H7 (cell line): ENCODE results near the gene THAP5. TPM values are rescaled to one million over a fixed set of nuclear protein-coding genes. Genes with fewer than 3 reads are reported as not detected.

Experiments
- DNase-seq: peaks from one replicate; pipeline ENCODE4 v3.0.0; 2012
- H3K27me3 ChIP-seq: 2 replicates; pipeline ENCODE4 v1.6.0; 2011; ENCODE audit warnings: mild to moderate bottlenecking, low read length; ENCODE audit not compliant: control insufficient read depth, insufficient read depth
- H3K36me3 ChIP-seq: replicated peaks from 2 replicates; pipeline ENCODE4 v1.5.1; 2011; ENCODE audit warnings: low read length; ENCODE audit not compliant: control insufficient read depth, insufficient read depth
- H3K4me3 ChIP-seq: 2 replicates; pipeline ENCODE4 v1.5.1; 2011; ENCODE audit warnings: low read depth, mild to moderate bottlenecking, control low read depth, low read length, moderate library complexity; ENCODE audit not compliant: insufficient read depth
- total RNA-seq: library from RNA; depleted of rRNA; stranded (reverse); fragments of >200 nt; shearing (Covaris generic); gene quantifications from 2 replicates; pipeline ENCODE4 v1.2.3, GENCODE V29; 2014; rRNA removed

The THAP5 gene
- total RNA-seq, 1 experiment from 2014 or later: 11.9 TPM

DNA sequence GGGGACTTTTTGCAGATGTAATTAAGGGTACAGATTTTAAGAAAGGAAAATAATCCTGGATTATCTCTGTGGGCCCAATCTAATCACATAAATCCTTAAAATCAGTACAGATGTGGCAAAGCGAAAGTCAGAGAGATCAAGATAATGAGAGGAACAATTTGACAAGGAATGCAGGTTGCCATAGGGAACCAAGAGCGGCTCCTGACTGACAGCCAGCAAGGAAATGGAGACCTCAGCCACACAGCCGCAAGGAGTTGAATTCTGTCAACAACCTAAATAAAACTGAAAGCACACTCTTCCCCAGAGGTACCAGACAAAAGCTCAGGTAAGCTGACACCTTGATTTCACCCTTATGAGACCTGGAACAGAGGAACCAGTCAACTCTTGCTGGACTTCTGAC, 40.2 kb downstream of the THAP5 start:
- Histone ChIP-seq H3K27me3 (no peaks in the 10 kb centered on the region), H3K4me3 (no peak overlapping the region), H3K36me3 (no peaks in the 10 kb centered on the region)
- DNase-seq: no peak

DNA sequence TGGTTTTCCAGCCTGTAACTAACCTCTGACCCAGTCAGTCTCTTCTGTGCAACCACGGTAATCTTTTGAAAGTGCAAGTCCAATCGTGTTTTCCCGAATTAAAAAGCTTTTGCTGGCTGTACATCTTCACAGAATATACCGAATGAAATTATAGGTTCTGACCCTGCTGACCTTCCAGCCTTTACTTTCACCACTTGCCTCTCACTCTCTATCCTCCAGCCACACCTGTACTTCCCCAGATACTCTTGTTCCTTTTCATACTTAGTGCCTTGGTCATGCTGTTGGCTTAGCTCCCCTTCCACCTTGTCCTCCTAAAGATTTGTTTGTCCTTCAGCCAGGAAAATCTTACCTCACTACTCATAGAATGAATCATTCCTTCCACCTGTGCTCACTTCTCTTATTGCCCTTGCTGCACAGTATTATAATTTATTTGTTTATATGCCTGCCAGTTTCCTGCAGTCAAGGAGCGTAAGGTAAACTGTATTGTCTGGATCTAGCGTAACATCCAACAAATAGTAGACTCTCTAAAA, 41.3 kb downstream of the THAP5 start:
- Histone ChIP-seq H3K4me3 (no peak overlapping the region), H3K36me3 (no peaks in the 10 kb centered on the region), H3K27me3 (no peaks in the 10 kb centered on the region)
- no peak for DNase-seq

DNA sequence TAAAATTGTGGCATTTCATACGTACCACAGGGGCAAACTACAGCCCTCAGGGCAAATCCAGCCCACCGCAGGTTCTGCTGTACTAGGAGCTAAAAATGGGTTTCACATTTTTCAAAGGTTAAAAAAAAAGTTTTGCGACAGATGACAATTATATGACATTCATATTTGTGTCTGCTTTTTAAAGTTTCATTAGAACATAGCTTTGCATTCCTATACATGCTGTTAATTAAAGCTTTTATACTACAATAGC, 42.8 kb downstream of the THAP5 start:
- Histone ChIP-seq H3K27me3 (no peaks in the 10 kb centered on the region), H3K4me3 (peak overlapping the region; percentile 87), H3K36me3 (no peaks in the 10 kb centered on the region)
- no peak for DNase-seq

DNA sequence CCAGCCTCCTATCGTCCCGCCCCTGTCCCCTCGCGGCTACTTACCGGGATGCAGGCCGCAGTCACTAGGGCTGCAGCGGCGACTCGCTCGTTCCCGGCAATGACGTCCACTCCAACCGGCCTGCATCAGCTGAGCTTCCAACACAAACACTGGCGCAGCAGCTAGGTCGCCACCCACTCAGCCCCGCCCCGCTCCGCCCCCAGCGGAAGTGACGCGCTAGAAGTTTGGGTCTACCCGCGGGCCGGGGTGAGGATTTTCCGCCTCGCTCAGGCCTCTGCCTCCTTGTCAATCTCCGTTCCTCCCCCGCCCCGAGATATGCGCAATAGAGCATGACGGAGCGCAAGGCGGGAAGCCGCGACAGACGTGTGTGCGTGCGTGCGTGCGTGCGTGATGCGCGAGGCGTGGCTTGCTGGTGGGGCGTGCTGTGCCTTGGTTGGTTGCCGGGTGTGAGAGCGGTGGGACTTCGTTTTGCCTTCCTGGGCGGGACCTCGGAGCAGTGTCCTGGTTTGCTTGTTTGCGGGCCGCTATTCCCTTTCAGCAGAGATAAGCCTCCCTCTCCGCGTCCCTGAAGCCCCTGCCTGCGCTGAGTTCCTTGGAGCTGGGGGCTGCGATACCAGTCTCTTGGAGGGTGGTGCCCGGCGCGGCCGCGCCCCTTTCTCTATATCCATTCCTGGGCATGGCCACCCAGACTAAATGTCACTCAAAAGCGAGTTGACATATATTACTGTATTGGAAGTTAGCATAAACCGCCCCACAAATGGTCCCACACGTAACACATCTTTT, 43.3 kb downstream of the THAP5 start, which contains the start of gene PNPLA8:
TSS of gene PNPLA8 (minus strand) at position 151 of the 783 bp plus-strand sequence. CDS start 10,644 bp downstream, outside the sequence.
- no peaks in the 10 kb centered on the region for H3K36me3 ChIP-seq
- peak; percentile 94 for DNase-seq
- H3K27me3 ChIP-seq: no peaks in the 10 kb centered on the region
- H3K4me3 ChIP-seq: peak within 1 kb of the TSS; percentile 87

DNA sequence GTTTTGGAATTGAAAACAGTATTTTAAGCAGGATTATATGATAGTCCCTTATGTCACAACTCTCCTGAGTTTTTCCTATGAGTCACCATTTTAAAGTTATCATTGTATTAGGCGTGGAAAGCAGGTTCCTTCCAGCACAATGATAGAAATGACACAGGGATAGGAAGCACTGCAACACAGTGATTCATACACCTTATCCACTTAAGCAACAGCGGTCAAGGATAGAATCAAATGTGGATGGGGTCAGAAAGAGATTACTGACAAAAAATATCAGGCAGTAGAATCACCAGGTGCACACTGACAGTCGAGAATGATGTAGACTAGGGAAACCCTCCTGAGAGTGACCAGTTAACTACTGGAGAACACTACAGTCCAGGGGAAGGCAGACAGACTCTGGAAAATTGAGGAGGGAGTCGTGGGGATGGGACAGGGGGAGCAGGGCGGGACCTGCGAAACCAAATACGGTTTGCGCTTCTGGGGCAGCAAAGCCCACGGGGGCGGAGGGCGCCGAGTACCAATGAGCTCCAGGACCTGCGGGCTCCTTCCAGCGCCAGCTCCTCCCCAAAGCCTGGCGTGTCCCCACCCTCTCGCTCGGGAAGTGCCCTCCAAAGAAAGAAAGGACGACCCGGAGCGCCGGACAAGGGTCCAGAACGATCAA, 44.0 kb downstream of the THAP5 start:
- H3K27me3 ChIP-seq: no peaks in the 10 kb centered on the region
- H3K36me3 ChIP-seq: no peaks in the 10 kb centered on the region
- H3K4me3 ChIP-seq: peak overlapping the region; percentile 87
- peak; percentile 86 for DNase-seq

DNA sequence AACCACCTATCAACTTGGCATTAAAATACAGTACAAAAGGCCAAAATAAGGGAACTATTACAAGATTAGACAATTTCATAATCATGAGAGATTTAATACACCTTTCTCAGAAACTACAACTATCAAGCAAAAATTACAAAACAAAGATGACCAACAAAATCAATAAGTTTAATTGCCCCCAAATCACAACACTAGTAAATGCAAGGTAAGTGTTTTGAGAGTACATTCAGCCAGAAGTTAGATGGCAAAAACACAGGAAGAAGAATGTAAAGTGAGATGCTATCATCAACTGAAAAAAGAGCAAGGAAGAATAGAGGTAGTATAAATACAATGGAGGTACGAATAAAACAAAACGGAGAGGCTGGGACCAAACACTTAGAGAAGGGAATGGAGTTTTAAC, 46.7 kb downstream of the THAP5 start:
- H3K4me3 ChIP-seq: no peak overlapping the region
- no peaks in the 10 kb centered on the region for H3K27me3 ChIP-seq
- DNase-seq: no peak
- H3K36me3 ChIP-seq: no peaks in the 10 kb centered on the region

DNA sequence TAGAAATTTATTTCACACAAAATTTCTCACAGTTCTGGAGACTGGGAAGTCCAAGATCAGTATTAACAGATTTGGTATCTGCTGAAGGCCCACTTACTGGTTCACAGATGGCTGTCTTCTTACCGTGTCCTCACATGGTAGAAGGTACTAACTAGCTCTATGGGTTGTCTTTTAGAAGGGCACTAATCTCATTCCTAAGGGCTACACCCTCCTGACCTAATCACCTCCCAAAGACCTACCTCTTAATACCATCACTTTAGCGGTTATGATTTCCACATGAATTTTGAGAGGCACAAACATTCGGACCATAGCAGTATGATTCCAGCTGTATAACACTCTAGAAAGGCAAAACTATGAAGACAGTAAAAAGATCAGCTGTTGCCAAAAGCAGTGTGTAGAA, 51.6 kb downstream of the THAP5 start:
- H3K36me3 ChIP-seq: no peaks in the 10 kb centered on the region; the same call in 1 of the 2 replicates
- no peak for DNase-seq
- no peak overlapping the region for H3K4me3 ChIP-seq
- no peaks in the 10 kb centered on the region for H3K27me3 ChIP-seq

DNA sequence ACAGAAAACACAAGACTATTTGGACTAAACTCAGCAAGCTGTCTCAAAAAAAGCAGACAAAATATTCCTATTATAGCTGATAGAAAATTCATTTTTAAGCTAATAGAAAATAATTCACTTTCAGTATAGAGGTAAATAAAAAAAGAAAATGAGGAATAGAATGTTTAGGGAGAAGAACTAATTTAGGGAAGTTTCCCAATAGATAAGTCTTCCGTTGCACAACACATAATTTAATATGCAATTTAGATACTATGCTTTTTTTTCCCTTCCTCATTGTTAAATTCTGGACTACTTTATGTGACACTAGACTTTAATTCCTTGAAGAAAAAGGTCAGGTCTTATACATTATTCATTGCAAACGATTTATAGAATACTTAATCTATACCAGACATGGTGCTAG, 53.9 kb downstream of the THAP5 start:
- DNase-seq: no peak
- no peaks in the 10 kb centered on the region; the same call in 1 of the 2 replicates for H3K36me3 ChIP-seq
- H3K4me3 ChIP-seq: no peak overlapping the region
- no peaks in the 10 kb centered on the region for H3K27me3 ChIP-seq

DNA sequence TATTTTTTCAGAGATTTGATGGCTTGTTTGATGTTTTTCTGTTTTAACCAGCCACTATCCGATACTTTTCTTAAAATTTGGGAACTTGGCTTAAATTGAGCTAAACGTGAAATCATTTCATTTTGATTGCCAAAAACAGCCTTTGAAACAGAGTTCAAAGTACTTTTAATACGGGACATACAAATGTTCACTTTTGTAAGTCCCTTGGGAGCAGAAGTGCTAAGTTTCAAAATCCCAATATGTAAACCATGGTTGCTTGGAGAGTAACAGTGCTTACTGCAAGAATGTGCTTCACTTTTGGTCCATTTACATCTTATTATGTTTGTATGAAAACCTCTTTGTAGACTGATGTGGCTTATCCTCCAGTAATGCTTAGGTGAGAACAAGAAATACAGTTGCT, 54.5 kb downstream of the THAP5 start:
- DNase-seq: no peak
- H3K27me3 ChIP-seq: no peaks in the 10 kb centered on the region
- H3K4me3 ChIP-seq: no peak overlapping the region
- peaks cover 1% of the 10 kb centered on the region for H3K36me3 ChIP-seq

Other genes with a start within 250 kb of the THAP5 start
- 0.38 and 1.8 TPM in 2 replicates for gene NRCAM, start 113.3 kb downstream of the THAP5 start, total RNA-seq
- gene PNPLA8, start 43.6 kb downstream of the THAP5 start, total RNA-seq: 15.1 and 16.4 TPM in 2 replicates
- 14.7 and 18.5 TPM in 2 replicates for gene DNAJB9, start 168 bp upstream of the THAP5 start, total RNA-seq